Measurements from ENCODE around the gene CD8B.

CD8B gene

GRCh38 chr2:86776532-86776931, 85.2 kb downstream of the CD8B start:
- FAIRE-seq (no peak), DNase-seq (ENCODE audit: insufficient read length, low spot score) (no peak)
- TF ChIP-seq POLR2A (IDR thresholded peaks at IDR 0.05; ENCODE audit: low read depth, low read length), result no peak

- TF ChIP-seq POLR2A (IDR thresholded peaks at IDR 0.05; ENCODE audit: low read depth, low read length), result no peak
- DNase-seq (ENCODE audit: insufficient read length, low spot score), result no peak
- FAIRE-seq, result no peak
Measured at GRCh38 chr2:86775338-86775737, 86.3 kb downstream of the CD8B start.

GRCh38 chr2:86774862-86775261, 86.8 kb downstream of the CD8B start:
- FAIRE-seq (no peak), DNase-seq (ENCODE audit: insufficient read length, low spot score) (no peak)
- no peak for TF ChIP-seq POLR2A (IDR thresholded peaks at IDR 0.05; ENCODE audit: low read depth, low read length)

- DNase-seq (ENCODE audit: insufficient read length, low spot score) (no peak), FAIRE-seq (no peak)
- no peak for TF ChIP-seq POLR2A (IDR thresholded peaks at IDR 0.05; ENCODE audit: low read depth, low read length)
Measured at GRCh38 chr2:86772611-86773010, 89.1 kb downstream of the CD8B start.

GRCh38 chr2:86770816-86771301, 90.8 kb downstream of the CD8B start:
- no peak for FAIRE-seq
- DNase-seq (ENCODE audit: insufficient read length, low spot score), result no peak
- no peak for TF ChIP-seq POLR2A (IDR thresholded peaks at IDR 0.05; ENCODE audit: low read depth, low read length)

- no peak for DNase-seq (ENCODE audit: insufficient read length, low spot score)
- no peak for TF ChIP-seq POLR2A (IDR thresholded peaks at IDR 0.05; ENCODE audit: low read depth, low read length)
- FAIRE-seq, result no peak
Measured at GRCh38 chr2:86769838-86770237, 91.8 kb downstream of the CD8B start.

GRCh38 chr2:86768189-86768949, 93.3 kb downstream of the CD8B start:
- no peak for TF ChIP-seq POLR2A (IDR thresholded peaks at IDR 0.05; ENCODE audit: low read depth, low read length)
- no peak for FAIRE-seq
- no peak for DNase-seq (ENCODE audit: insufficient read length, low spot score)

All from H54 (cell line).